GM21390 (cell line): ENCODE data around the gene SIGLEC5.
"Not testable (repeated sequence)": the region's sequence is repeated elsewhere in the genome, so short reads cannot be mapped to it uniquely, and the experiment has no call there.

Source experiments
- ATAC-seq: cut with Tn5 transposase; IDR thresholded peaks from one replicate; pipeline ENCODE4 v1.9.1; 2021; ENCODE audit not compliant: unreplicated experiment

SIGLEC5 gene

GRCh38 chr19:51630315-51630714, at the start of gene SIGLEC5:
Gene SIGLEC5, minus strand, starts transcription at chr19:51630401. Its CDS starts 66 bp downstream, at chr19:51630335.
- ATAC-seq, result not testable (repeated sequence)

GRCh38 chr19:51676566-51677083, 46.4 kb upstream of the SIGLEC5 start:
- ATAC-seq, result no peak

GRCh38 chr19:51675911-51676565, 45.8 kb upstream of the SIGLEC5 start:
- ATAC-seq, result not testable (repeated sequence)

DNA sequence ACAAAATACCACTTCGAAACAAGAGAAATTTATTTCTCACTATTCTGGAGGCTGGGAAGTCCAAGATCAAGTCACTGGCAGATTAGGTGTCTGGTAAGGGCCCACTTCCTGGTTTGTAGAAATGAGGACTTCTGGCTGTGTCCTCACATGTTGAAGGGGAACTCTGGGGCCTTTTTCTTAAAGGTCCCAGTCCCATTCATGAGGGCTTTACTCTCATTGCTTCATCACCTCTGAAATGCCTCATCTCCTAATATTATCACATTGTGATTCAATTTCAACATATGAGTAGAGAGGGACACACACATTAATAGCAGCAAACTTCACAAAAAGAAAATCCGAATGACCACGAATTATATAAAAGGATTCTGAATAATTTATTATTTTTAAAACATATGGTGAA, 38.0 kb upstream of the SIGLEC5 start:
- no peak for ATAC-seq

GRCh38 chr19:51664997-51665396, 34.8 kb upstream of the SIGLEC5 start:
- ATAC-seq, result no peak

DNA sequence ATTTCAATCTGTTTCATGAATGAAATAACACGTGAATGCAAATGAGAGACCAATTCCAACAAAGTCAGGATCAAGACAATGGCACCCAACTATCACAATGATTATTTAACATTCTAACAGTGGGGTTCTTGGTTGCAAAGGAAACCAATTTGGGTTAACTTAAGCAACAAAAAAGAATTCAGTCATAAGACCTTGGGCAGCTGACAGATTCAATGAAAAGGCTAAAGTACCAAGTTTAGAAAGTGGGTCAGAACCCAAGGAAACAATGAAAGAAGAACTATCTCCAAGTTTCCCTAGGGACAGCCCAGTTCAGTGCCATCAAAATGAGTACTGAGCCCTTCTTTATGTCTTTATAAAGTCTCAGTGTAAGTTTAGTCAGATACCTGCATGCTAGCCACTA, 33.9 kb upstream of the SIGLEC5 start:
- ATAC-seq, result no peak

DNA sequence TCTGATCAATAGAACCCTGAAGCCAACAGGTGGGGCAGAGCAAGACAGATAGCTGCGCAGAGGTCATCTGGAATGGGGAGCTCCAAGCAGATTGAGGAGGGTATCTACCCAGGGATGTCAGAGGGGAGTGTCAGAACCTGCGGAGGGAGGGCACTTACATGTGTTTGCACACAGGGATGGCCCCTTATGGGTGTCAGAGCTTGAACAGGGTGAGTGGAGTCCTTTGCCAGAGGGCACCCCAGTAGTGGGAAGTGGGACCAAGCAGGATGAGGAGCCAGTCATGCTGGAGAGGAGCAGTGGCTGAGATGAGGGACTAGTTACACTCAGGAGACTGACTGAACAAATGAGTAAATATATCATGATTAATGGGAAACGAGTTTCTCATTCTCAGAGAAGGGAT, 33.4 kb upstream of the SIGLEC5 start:
- no peak for ATAC-seq

- ATAC-seq, result no peak
Measured at GRCh38 chr19:51660975-51661600, 30.9 kb upstream of the SIGLEC5 start.

DNA sequence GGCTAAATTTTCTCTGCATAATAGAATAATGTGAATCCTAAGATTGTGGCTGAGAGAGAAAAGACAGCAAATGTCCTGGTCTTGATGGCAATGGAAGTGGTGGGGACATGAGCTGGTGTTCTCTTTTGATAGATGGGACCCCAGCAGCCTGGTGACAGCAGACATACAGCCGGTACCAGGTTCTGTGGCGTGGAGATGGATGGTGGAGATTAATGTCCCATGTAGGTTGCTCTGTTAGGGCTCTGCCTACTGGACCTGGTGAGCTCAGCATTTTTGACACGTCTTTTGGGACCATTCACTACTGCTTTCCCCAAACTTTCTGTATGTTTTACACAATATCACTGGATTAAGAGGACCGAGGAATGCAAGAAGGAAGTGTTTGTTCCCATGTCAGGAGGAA, 24.6 kb upstream of the SIGLEC5 start:
- no peak for ATAC-seq

- ATAC-seq, result no peak
Measured at GRCh38 chr19:51653162-51653561, 23.0 kb upstream of the SIGLEC5 start.

GRCh38 chr19:51652266-51652665, 22.1 kb upstream of the SIGLEC5 start:
- ATAC-seq, result no peak

DNA sequence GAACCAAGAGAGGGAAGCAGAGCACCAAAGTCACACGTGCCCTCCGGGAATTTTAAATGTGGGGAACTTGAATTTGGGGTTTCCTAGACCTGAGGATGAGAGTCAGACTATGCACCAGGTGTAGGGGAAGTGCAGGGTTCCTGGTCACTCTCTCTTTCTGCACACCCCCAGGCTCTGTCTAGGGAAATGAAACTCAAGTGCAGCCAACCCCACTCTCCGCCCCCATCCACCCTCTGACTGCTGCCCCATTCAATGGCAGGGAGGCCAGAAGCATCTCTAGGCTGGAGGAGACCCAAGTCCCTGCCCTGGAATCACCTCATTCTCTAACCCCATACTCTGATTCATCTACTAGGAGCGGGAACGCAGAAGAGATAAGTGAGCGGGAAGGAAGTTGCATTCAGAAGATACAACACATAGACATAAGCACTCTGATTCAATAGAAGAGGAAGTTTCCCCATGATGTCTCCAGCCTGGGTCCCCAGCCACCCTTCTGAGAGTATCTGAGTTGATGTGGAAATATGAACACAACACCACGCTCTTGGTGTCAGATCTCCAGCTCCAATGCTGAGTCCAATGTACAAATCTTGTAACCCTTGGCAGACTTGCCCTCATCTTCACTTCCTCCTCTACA, 21.1 kb upstream of the SIGLEC5 start:
- ATAC-seq, result no peak

- no peak for ATAC-seq
Measured at GRCh38 chr19:51647318-51647717, 17.1 kb upstream of the SIGLEC5 start.

- not testable (repeated sequence) for ATAC-seq
Measured at GRCh38 chr19:51646730-51647129, 16.5 kb upstream of the SIGLEC5 start, which contains the start of gene SIGLEC14. Gene SIGLEC14, minus strand, starts transcription at chr19:51646825. Its CDS starts 66 bp downstream, at chr19:51646759.

GRCh38 chr19:51644636-51645271, 14.6 kb upstream of the SIGLEC5 start:
- no peak for ATAC-seq

- no peak for ATAC-seq
Measured at GRCh38 chr19:51641648-51642047, 11.4 kb upstream of the SIGLEC5 start.

DNA sequence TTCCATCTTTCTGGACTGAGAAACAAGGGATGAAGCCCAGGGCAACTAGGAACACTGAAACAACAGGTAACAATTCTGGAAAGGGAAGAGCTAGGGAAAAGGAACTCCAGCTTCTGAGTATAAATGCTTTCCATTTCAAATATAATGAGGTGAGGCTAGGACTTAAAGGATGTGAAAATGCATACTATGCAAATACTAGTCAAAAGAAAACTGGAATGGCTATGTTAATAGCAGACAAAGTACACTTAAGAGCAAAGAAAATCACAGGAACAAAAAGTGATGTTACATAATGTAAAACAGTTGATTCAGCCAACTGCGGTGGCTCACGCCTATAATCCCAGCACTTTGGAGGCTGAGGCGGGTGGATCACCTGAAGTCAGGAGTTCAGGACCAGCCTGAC, 10.2 kb upstream of the SIGLEC5 start:
- ATAC-seq, result no peak

DNA sequence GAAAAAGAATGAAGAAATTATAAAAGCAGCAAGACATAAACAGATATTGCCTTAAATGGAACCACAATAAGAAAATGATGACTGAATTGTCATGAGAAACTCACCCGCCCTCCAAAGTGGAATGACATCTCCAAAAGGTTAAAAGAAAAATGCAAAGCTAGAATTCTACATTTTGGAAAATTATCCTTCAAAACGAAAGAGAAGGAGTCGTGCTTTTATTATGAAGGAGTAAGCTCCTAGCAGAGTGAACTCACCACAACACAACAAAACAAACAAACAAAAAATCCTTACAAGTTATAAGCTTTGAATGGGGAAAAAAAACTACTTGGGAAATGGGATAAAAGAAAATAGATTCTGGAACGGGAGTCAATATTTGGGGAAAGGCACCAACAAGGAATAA, 9.7 kb upstream of the SIGLEC5 start:
- no peak for ATAC-seq

DNA sequence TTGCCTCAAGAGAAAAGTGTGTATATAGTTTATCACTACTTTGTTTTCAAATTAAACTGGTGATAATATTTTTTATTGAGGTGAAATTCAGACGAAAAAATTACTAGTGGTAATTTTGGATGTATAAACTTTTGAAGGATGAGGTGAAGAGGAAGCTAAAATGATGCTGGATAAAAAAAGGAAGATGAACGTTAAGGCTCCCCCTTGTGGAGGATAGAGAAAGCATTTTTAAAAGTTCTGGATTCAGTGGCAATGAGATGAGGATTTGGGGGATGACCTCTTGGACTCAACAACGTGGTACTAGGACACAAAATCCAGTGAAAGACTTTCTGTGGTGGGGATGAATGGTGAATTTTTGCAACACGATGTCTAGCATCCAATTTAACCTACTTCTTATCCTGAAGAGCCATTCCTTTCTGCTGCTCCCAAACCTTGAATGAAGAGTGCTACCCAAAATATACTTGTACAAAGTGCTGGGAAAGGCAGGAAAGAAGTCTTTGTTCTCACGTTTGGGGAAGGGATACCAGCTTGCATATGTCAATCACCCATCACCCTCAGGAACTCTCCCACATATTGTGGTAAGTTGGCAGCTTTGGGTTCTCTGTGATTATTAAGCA, 7.3 kb upstream of the SIGLEC5 start:
- no peak for ATAC-seq

- ATAC-seq, result no peak
Measured at GRCh38 chr19:51632126-51632525, 1.9 kb upstream of the SIGLEC5 start.
